Nephron progenitor cell (in vitro differentiated cells): ENCODE measurements around the gene PPFIBP2.

Source experiments
- DNase-seq: peaks from one replicate; pipeline ENCODE4 v3.0.0; 2021
- H3K27ac Mint-ChIP-seq: 2 replicates; pipeline ENCODE4 v1.8.0; 2021; ENCODE audit warnings: mild to moderate bottlenecking, moderate library complexity, mixed read lengths
- H3K27me3 Mint-ChIP-seq: 2 replicates; pipeline ENCODE4 v1.8.0; 2021; ENCODE audit warnings: mild to moderate bottlenecking, low read depth, mixed read lengths; ENCODE audit not compliant: poor library complexity
- H3K36me3 Mint-ChIP-seq: 2 replicates; pipeline ENCODE4 v1.8.0; 2021; ENCODE audit warnings: low read depth, mixed read lengths
- H3K4me1 Mint-ChIP-seq: 2 replicates; pipeline ENCODE4 v1.8.0; 2021; ENCODE audit warnings: mixed read lengths
- H3K4me3 Mint-ChIP-seq: 2 replicates; pipeline ENCODE4 v1.8.0; 2021; ENCODE audit warnings: mild to moderate bottlenecking, moderate library complexity, mixed read lengths
- H3K9me3 Mint-ChIP-seq: 2 replicates; pipeline ENCODE4 v1.8.0; 2021; ENCODE audit warnings: mild to moderate bottlenecking, moderate library complexity, mixed read lengths
- TF ChIP-seq, protein P1 (sequence below): fragments of 200-600 bp; sonication (generic); IDR thresholded peaks from 2 replicates; pipeline ENCODE4 v1.5.0; 2021; ENCODE audit warnings: antibody characterized with exemption

Gene PPFIBP2

DNA sequence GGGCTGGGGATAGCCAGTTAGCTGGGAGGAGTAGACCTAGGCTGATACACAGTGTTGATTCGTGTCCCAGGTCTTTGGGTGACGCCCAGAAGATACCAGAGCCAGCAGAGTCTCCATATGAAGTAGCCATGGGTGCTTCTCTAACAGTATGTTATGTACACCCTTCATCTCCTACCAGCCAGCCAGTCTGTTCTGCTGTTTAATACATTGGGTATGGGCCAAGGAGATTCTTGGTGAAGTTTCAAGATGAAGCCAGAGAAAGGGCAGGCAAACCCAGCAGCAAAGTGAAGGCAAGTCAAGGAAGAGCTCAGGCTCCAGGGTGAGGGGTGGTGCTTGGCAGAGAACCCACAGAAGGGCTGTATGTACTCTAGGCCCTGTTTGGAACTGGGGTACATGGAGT is 56.4 kb downstream of the PPFIBP2 start:
- H3K4me3 Mint-ChIP-seq: no peak overlapping the region
- peaks cover 10% of the 10 kb centered on the region for H3K36me3 Mint-ChIP-seq
- TF ChIP-seq, protein P1, sequence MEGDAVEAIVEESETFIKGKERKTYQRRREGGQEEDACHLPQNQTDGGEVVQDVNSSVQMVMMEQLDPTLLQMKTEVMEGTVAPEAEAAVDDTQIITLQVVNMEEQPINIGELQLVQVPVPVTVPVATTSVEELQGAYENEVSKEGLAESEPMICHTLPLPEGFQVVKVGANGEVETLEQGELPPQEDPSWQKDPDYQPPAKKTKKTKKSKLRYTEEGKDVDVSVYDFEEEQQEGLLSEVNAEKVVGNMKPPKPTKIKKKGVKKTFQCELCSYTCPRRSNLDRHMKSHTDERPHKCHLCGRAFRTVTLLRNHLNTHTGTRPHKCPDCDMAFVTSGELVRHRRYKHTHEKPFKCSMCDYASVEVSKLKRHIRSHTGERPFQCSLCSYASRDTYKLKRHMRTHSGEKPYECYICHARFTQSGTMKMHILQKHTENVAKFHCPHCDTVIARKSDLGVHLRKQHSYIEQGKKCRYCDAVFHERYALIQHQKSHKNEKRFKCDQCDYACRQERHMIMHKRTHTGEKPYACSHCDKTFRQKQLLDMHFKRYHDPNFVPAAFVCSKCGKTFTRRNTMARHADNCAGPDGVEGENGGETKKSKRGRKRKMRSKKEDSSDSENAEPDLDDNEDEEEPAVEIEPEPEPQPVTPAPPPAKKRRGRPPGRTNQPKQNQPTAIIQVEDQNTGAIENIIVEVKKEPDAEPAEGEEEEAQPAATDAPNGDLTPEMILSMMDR: no peak
- H3K9me3 Mint-ChIP-seq: peaks cover 19% of the 10 kb centered on the region
- no peak for DNase-seq
- no peaks in the 10 kb centered on the region for H3K27me3 Mint-ChIP-seq
- H3K4me1 Mint-ChIP-seq: peaks cover 83% of the 10 kb centered on the region
- H3K27ac Mint-ChIP-seq: no peak overlapping the region

DNA sequence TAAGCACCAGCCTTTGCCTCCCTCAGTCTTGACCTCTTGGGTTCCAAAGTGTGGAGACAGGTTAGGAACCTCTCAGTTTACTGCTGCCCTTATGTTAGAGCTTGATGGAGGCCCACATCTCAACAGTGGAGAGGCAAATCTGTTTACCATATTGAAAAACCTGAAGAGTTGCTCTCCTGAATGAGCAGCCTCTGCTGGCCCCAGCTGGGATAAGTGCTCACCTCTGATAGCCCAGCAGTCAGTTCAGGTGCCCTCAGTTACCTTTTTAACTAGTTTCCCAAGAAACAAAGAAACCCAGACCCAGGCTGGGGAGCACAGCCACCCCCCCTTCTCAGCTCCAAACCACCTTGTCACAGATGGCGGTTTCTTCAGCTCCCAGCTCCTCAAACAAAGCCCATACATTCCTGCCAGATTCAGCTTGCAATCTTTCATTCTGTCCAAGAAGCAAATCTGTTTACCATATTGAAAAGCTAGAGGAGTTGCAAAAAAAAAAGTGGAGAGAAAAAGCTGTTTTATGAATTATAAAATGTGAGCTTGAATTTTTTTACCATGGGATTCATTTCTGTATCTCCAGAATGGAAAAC is 57.2 kb downstream of the PPFIBP2 start:
- Mint-ChIP-seq H3K27me3 (peaks cover 4% of the 10 kb centered on the region), H3K4me3 (no peak overlapping the region), H3K4me1 (peaks cover 83% of the 10 kb centered on the region), H3K27ac (no peak overlapping the region), H3K9me3 (peaks cover 19% of the 10 kb centered on the region), H3K36me3 (peaks cover 10% of the 10 kb centered on the region)
- TF ChIP-seq, protein P1: no peak
- DNase-seq: no peak

DNA sequence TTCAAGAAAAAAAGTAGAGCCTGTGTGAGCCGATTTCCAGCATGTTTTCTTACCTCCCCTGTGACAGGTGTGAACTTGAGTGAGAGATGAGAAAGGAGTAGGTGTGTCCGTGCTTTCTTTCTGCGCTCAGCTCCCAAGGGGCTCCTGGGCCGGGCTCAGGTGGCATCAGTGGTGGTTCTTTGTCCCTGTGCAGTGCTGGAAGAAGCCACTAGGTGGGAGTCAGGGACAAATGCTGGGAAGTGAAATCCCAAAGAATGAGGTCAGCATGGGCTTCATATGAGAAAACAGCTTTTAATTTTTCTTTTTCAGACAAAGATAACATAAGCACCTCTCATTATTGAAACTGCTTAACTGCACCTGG is 57.8 kb downstream of the PPFIBP2 start:
- Mint-ChIP-seq H3K4me1 (peaks cover 84% of the 10 kb centered on the region), H3K4me3 (peak overlapping the region; percentile 54), H3K27me3 (peaks cover 4% of the 10 kb centered on the region), H3K9me3 (peaks cover 19% of the 10 kb centered on the region), H3K27ac (peak overlapping the region; percentile 86), H3K36me3 (peaks cover 10% of the 10 kb centered on the region)
- TF ChIP-seq, protein P1: peak; percentile 91
- DNase-seq: peak; percentile 78

DNA sequence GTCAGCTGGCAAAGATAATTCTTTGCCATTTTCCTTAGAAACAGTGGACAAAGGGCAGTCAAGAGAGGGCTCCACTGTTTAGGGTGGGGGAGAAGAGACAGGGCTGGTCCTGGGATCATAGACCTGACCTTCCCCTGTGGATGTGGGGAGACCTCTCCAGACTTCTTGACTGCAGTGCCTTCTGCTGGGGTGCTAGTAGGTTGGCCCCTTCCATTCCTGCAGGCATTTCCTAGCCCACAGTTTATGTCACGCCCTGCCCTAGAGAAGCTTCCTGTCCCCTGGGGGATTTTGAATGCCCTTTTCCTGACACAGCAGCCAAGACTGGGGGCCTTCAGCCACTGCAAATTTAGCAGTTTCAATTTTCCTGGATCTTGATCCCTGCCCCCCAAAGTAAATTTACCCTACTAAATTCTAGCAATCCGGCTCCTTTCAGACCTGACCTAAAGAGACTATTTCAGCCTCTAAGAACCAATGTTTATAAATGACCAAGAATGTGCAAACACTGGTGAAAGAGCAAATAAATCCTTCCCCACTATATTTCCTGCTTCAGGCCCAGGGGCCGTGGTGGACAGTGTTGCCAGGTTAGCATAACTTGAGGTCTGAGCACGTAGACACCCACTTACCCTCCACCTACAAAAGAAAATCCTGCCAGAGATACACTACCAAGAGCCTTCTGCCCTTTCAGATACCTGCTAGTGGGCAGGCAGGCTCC is 58.4 kb downstream of the PPFIBP2 start:
- Mint-ChIP-seq H3K4me3 (no peak overlapping the region), H3K27ac (peak overlapping the region; percentile 86)
- DNase-seq: no peak

DNA sequence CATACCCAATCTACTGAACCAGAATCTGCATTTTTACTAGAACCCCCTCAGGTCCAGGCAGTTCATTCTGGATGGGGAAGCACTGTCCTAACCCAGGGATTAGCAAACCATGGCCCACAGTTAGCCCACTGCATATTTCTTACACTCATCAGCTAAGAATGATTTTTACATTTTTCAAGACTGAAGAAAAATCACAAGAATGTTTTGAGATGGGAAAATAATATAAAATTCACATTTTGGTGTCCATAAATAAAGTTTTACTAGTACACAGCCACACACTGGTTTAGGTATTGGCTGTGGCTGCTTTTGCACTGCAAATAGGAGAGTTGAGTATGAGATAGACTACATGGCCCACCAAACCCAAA is 59.4 kb downstream of the PPFIBP2 start:
- Mint-ChIP-seq H3K4me3 (no peak overlapping the region), H3K27ac (no peak overlapping the region), H3K9me3 (peaks cover 13% of the 10 kb centered on the region), H3K36me3 (peaks cover 6% of the 10 kb centered on the region), H3K4me1 (peaks cover 84% of the 10 kb centered on the region), H3K27me3 (peaks cover 7% of the 10 kb centered on the region)
- TF ChIP-seq, protein P1: no peak
- no peak for DNase-seq

More for the DNA sequence above, 58.4 kb downstream of the PPFIBP2 start:
- H3K4me1 Mint-ChIP-seq: peaks cover 84% of the 10 kb centered on the region
- H3K27me3 Mint-ChIP-seq: peaks cover 7% of the 10 kb centered on the region
- H3K9me3 Mint-ChIP-seq: peaks cover 19% of the 10 kb centered on the region
- TF ChIP-seq, protein P1: no peak
- peaks cover 10% of the 10 kb centered on the region for H3K36me3 Mint-ChIP-seq
